HG03175 (cell line): ENCODE measurements around the gene MYPN.
"Not testable (repeated sequence)": the region's sequence is repeated elsewhere in the genome, so short reads cannot be mapped to it uniquely, and the experiment has no call there.

Source experiments
- ATAC-seq: cut with Tn5 transposase; IDR thresholded peaks from one replicate; pipeline ENCODE4 v1.9.1; 2021; ENCODE audit warnings: mild to moderate bottlenecking, moderate library complexity; ENCODE audit not compliant: unreplicated experiment

MYPN gene

GRCh38 chr10:68132391-68132790 is 23.1 kb downstream of the MYPN start:
- ATAC-seq = no peak

- ATAC-seq = no peak
Measured at GRCh38 chr10:68133523-68133922, 24.2 kb downstream of the MYPN start.

- no peak for ATAC-seq
Measured at GRCh38 chr10:68135362-68135761, 26.1 kb downstream of the MYPN start.

GRCh38 chr10:68135922-68136792 is 26.9 kb downstream of the MYPN start:
- ATAC-seq = no peak

GRCh38 chr10:68137171-68137570 is 27.9 kb downstream of the MYPN start:
- ATAC-seq = no peak

GRCh38 chr10:68138526-68138925 is 29.2 kb downstream of the MYPN start:
- no peak for ATAC-seq

- no peak for ATAC-seq
Measured at GRCh38 chr10:68139448-68140272, 30.4 kb downstream of the MYPN start.

GRCh38 chr10:68142761-68143160 is 33.5 kb downstream of the MYPN start:
- no peak for ATAC-seq

GRCh38 chr10:68144709-68145108 is 35.4 kb downstream of the MYPN start:
- no peak for ATAC-seq

- ATAC-seq = no peak
Measured at GRCh38 chr10:68145705-68146104, 36.4 kb downstream of the MYPN start.

GRCh38 chr10:68146133-68146532 is 36.8 kb downstream of the MYPN start:
- ATAC-seq = no peak

- ATAC-seq = no peak
Measured at GRCh38 chr10:68151453-68151852, 42.2 kb downstream of the MYPN start.

- ATAC-seq = peak; percentile 41
Measured at GRCh38 chr10:68153473-68154210, 44.4 kb downstream of the MYPN start.

- no peak for ATAC-seq
Measured at GRCh38 chr10:68154211-68154497, 44.9 kb downstream of the MYPN start.

GRCh38 chr10:68155615-68156210 is 46.4 kb downstream of the MYPN start:
- ATAC-seq = no peak

GRCh38 chr10:68156373-68157185 is 47.3 kb downstream of the MYPN start:
- ATAC-seq = no peak

GRCh38 chr10:68157522-68157921 is 48.2 kb downstream of the MYPN start:
- ATAC-seq = not testable (repeated sequence)

GRCh38 chr10:68158031-68158430 is 48.7 kb downstream of the MYPN start:
- no peak for ATAC-seq

GRCh38 chr10:68163735-68164134 is 54.4 kb downstream of the MYPN start:
- ATAC-seq = peak; percentile 98

GRCh38 chr10:68165643-68166042 is 56.4 kb downstream of the MYPN start:
- ATAC-seq = no peak
